ENCODE results near the gene SYNE2. TPM values are rescaled to one million over a fixed set of nuclear protein-coding genes. Genes with fewer than 3 reads are reported as not detected.

The SYNE2 gene
- total RNA-seq, 4 donors from 2014 or later: 65.8 to 174 (median 126) TPM

GRCh38 chr14:64225151-64225757 lies 372.4 kb downstream of the SYNE2 start:
- Histone ChIP-seq H3K27ac (no peak overlapping the region), H3K9me3 (no peaks in the 10 kb centered on the region), H3K4me3 (no peak overlapping the region), H3K36me3 (peaks cover 0 to 100% of the 10 kb centered on the region in 2 donors), H3K27me3 (no peaks in the 10 kb centered on the region), H3K4me1 (no peaks in the 10 kb centered on the region)
- ATAC-seq: no peak
- no peak for TF ChIP-seq CTCF (IDR thresholded peaks at IDR 0.05)
- no peak for TF ChIP-seq EP300 (IDR thresholded peaks at IDR 0.05)
- TF ChIP-seq POLR2A (IDR thresholded peaks at IDR 0.05): no peak
- TF ChIP-seq POLR2AphosphoS5 (IDR thresholded peaks at IDR 0.05): no peak
- 82% methylated on average over 5 of the region's 10 CpGs; no CpG with 5 or more reads in 1 of the 2 donors for WGBS, 2 donors (ENCODE audit: low coverage in 1 of 2)

DNA sequence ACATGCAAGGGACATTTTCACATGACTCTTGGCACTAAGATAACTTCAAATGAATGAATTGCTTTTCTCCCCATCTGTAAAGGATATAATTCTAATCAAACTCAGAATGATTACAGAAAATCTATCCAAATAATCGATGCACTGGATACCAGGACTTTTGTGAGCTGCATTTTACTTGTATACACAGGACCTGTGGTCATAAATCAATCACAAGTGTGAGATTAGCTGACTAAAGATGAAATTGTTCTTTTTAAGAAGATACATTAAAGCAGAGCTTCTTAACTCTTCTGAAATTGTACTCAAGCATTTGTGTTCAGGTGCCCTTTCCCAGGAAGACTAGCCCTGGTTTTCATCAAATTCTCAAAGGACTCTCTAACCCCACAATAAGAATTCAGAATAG lies 375.1 kb downstream of the SYNE2 start:
- Histone ChIP-seq H3K27me3 (no peaks in the 10 kb centered on the region), H3K9me3 (no peaks in the 10 kb centered on the region), H3K27ac (no peak overlapping the region), H3K4me1 (no peaks in the 10 kb centered on the region), H3K36me3 (peaks cover 0 to 94% of the 10 kb centered on the region in 2 donors), H3K4me3 (no peak overlapping the region)
- WGBS, 2 donors (ENCODE audit: low coverage in 1 of 2): 0 to 75% methylated on average over 1 of the region's 1 CpG
- TF ChIP-seq POLR2A (IDR thresholded peaks at IDR 0.05) (no peak), POLR2AphosphoS5 (IDR thresholded peaks at IDR 0.05) (no peak), EP300 (IDR thresholded peaks at IDR 0.05) (no peak), CTCF (IDR thresholded peaks at IDR 0.05) (no peak)
- ATAC-seq: no peak

DNA sequence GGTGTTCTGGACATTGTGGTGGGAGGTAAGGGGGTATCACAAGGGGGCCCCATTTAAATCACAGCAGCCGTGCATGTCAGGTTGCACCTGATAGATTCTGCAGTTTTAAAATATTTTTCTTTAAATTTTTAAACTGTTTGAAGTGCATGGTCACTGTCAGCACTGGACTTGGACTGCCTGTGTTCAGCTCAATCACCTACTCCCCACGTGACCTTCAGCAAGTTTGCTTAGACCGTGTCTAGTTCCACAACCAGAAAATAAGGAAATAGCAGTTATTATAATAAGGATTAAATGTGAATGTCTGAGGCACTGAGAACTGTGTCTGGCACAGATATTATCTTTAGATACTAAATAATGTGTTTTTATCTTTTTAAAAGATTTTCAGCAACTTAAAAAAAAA lies 376.7 kb downstream of the SYNE2 start:
- no peak for ATAC-seq
- WGBS, 2 donors (ENCODE audit: low coverage in 1 of 2): 87 to 100% methylated on average over 1 to 3 of the region's 3 CpGs
- no peaks in the 10 kb centered on the region for H3K27me3 ChIP-seq
- no peaks in the 10 kb centered on the region for H3K9me3 ChIP-seq
- H3K36me3 ChIP-seq: peaks cover 0 to 81% of the 10 kb centered on the region in 2 donors
- no peak overlapping the region for H3K27ac ChIP-seq
- no peaks in the 10 kb centered on the region for H3K4me1 ChIP-seq
- no peak overlapping the region for H3K4me3 ChIP-seq
- TF ChIP-seq EP300 (IDR thresholded peaks at IDR 0.05): no peak
- TF ChIP-seq POLR2AphosphoS5 (IDR thresholded peaks at IDR 0.05): no peak
- no peak for TF ChIP-seq POLR2A (IDR thresholded peaks at IDR 0.05)
- no peak for TF ChIP-seq CTCF (IDR thresholded peaks at IDR 0.05)

GRCh38 chr14:64232095-64232838 lies 379.5 kb downstream of the SYNE2 start:
- ATAC-seq: no peak
- Histone ChIP-seq H3K4me1 (no peaks in the 10 kb centered on the region), H3K27ac (no peak overlapping the region), H3K9me3 (no peaks in the 10 kb centered on the region), H3K4me3 (no peak overlapping the region), H3K27me3 (no peaks in the 10 kb centered on the region), H3K36me3 (peaks cover 0 to 53% of the 10 kb centered on the region in 2 donors)
- 82 to 88% methylated on average over 3 to 7 of the region's 9 CpGs for WGBS, 2 donors (ENCODE audit: low coverage in 1 of 2)
- TF ChIP-seq EP300 (IDR thresholded peaks at IDR 0.05) (no peak), POLR2AphosphoS5 (IDR thresholded peaks at IDR 0.05) (no peak), POLR2A (IDR thresholded peaks at IDR 0.05) (no peak), CTCF (IDR thresholded peaks at IDR 0.05) (no peak)

DNA sequence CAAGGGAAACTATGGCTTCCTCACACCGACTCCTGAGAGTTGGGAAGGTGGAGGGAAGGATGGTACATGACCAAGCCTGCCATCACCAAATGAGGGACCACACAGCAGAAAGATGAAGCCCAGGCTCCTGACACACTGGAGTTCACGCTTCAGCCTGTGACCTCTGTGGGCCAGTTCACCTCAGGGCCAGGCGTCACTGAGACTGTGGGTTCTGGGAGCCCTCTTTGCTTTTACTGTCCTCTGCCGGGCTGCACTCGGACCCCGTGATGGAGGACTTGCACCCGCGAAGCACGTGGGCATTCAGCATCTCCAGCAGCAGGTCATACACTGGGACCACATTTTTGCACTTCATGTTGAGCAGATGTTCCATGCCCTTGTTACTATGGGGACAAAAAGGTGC lies 380.1 kb downstream of the SYNE2 start:
- H3K4me1 ChIP-seq: no peaks in the 10 kb centered on the region
- no peak for TF ChIP-seq CTCF (IDR thresholded peaks at IDR 0.05)
- TF ChIP-seq POLR2AphosphoS5 (IDR thresholded peaks at IDR 0.05): no peak
- no peak for TF ChIP-seq POLR2A (IDR thresholded peaks at IDR 0.05)
- ATAC-seq: no peak
- 80 to 100% methylated on average over 1 to 2 of the region's 9 CpGs for WGBS, 2 donors (ENCODE audit: low coverage in 1 of 2)
- H3K27ac ChIP-seq: no peak overlapping the region
- peaks cover 0 to 47% of the 10 kb centered on the region in 2 donors for H3K36me3 ChIP-seq
- H3K27me3 ChIP-seq: no peaks in the 10 kb centered on the region
- H3K4me3 ChIP-seq: no peak overlapping the region
- H3K9me3 ChIP-seq: no peaks in the 10 kb centered on the region

All from gastroesophageal sphincter (tissue), 4 donors.